IMR-90 (cell line): ENCODE data around the gene AOPEP. TPM values are rescaled to one million over a fixed set of nuclear protein-coding genes. Genes with fewer than 3 reads are reported as not detected.

Source experiments
- ATAC-seq: fragments of 200-7000 bp; cut with Tn5 transposase; 2 replicates; pipeline ENCODE4 v1.9.1; 2020; ENCODE audit warnings: low read depth, mild to moderate bottlenecking, moderate library complexity
- BruUV-seq: library from RNA; stranded (reverse); fragments of 400-500 nt; replicated peaks from 2 replicates; lab custom pipeline; 2021; lab: Mats Ljungman, UMichigan
- CTCF ChIA-PET: fragments of 300-600 bp; formaldehyde crosslinking; extraction: SDS; loops from one replicate; lab custom pipeline; 2021; ENCODE audit warnings: antibody characterized with exemption; lab: Yijun Ruan, JAX
- POLR2A ChIA-PET: fragments of 300-600 bp; sonication (Branson Sonifier 250); formaldehyde crosslinking; loops from one replicate; lab custom pipeline; 2022; ENCODE audit warnings: antibody characterized with exemption; ENCODE audit not compliant: unreplicated experiment; lab: Charles Lee
- DNase-seq: peaks from one replicate; pipeline ENCODE4 v3.0.0; 2013
- H2AFZ ChIP-seq: replicated peaks from 2 replicates; pipeline ENCODE3; 2013; ENCODE audit warnings: low read length, mild to moderate bottlenecking; ENCODE audit not compliant: poor library complexity
- H2AK5ac ChIP-seq: 2 replicates; pipeline ENCODE4 v1.6.1; 2013; ENCODE audit warnings: low read depth, low read length, inconsistent platforms
- H2AK9ac ChIP-seq: replicated peaks from 2 replicates; pipeline ENCODE3; 2013; ENCODE audit warnings: mild to moderate bottlenecking, low read depth, low read length, moderate library complexity; ENCODE audit not compliant: poor library complexity
- H2BK120ac ChIP-seq: 2 replicates; pipeline ENCODE4 v1.6.1; 2013; ENCODE audit warnings: low read depth, low read length, inconsistent platforms
- H2BK15ac ChIP-seq: 3 replicates; pipeline ENCODE4 v1.6.1; 2013; ENCODE audit warnings: low read depth, low read length, inconsistent platforms
- H2BK20ac ChIP-seq: 2 replicates; pipeline ENCODE4 v1.6.1; 2013; ENCODE audit warnings: low read depth, mild to moderate bottlenecking, inconsistent platforms, low read length, moderate library complexity
- H2BK5ac ChIP-seq: 2 replicates; pipeline ENCODE4 v1.6.1; 2013; ENCODE audit warnings: mild to moderate bottlenecking, low read depth, low read length, inconsistent platforms; ENCODE audit not compliant: poor library complexity, severe bottlenecking
- H3K14ac ChIP-seq: replicated peaks from 2 replicates; pipeline ENCODE4 v1.6.1; 2013; ENCODE audit warnings: low read depth, low read length, inconsistent platforms
- H3K18ac ChIP-seq: 2 replicates; pipeline ENCODE4 v1.6.1; 2013; ENCODE audit warnings: low read depth, low read length, control low read depth
- H3K23ac ChIP-seq: 2 replicates; pipeline ENCODE4 v1.6.1; 2013; ENCODE audit warnings: low read depth, low read length, inconsistent platforms
- H3K27ac ChIP-seq: 2 replicates; pipeline ENCODE4 v1.5.1; 2013; ENCODE audit warnings: mild to moderate bottlenecking, control low read depth, low read length; ENCODE audit not compliant: insufficient read depth
- H3K27me3 ChIP-seq: 2 replicates; pipeline ENCODE4 v1.6.1; 2013; ENCODE audit warnings: low read length; ENCODE audit not compliant: control insufficient read depth, insufficient read depth
- H3K36me3 ChIP-seq: 2 replicates; pipeline ENCODE4 v1.6.1; 2013; ENCODE audit warnings: low read length, mixed read lengths; ENCODE audit not compliant: control insufficient read depth, insufficient read depth
- H3K4ac ChIP-seq: 2 replicates; pipeline ENCODE4 v1.6.1; 2013; ENCODE audit warnings: low read depth, low read length, inconsistent platforms
- H3K4me1 ChIP-seq: 2 replicates; pipeline ENCODE4 v1.6.1; 2013; ENCODE audit warnings: low read length, mixed read lengths; ENCODE audit not compliant: control insufficient read depth, insufficient read depth
- H3K4me2 ChIP-seq: 2 replicates; pipeline ENCODE4 v1.6.1; 2013; ENCODE audit warnings: low read depth, mild to moderate bottlenecking, control low read depth, low read length, moderate library complexity
- H3K4me3 ChIP-seq: 2 replicates; pipeline ENCODE4 v1.5.1; 2013; ENCODE audit warnings: low read depth, mild to moderate bottlenecking, control low read depth, low read length, moderate library complexity; ENCODE audit not compliant: insufficient read depth
- H3K56ac ChIP-seq: 2 replicates; pipeline ENCODE4 v1.6.1; 2013; ENCODE audit warnings: low read length, inconsistent platforms; ENCODE audit not compliant: insufficient read depth; ENCODE audit errors: extremely low read depth
- H3K79me1 ChIP-seq, 2 experiments: 2 replicates each; pipeline ENCODE4 v1.6.1; 2013; ENCODE audit warnings: low read length in 2 of 2, inconsistent platforms in 1 of 2, low read depth in 1 of 2
- H3K9ac ChIP-seq: 2 replicates; pipeline ENCODE4 v1.6.1; 2013; ENCODE audit warnings: low read depth, low read length, control low read depth
- H3K9me1 ChIP-seq: 2 replicates; pipeline ENCODE4 v1.6.1; 2013; ENCODE audit warnings: low read length, inconsistent platforms; ENCODE audit not compliant: insufficient read depth
- H3K9me3 ChIP-seq: 2 replicates; pipeline ENCODE4 v1.6.1; 2013; ENCODE audit warnings: low read length; ENCODE audit not compliant: control insufficient read depth, insufficient read depth
- H4K20me1 ChIP-seq: 2 replicates; pipeline ENCODE4 v1.6.1; 2013; ENCODE audit warnings: low read length, inconsistent platforms; ENCODE audit not compliant: insufficient read depth
- H4K5ac ChIP-seq: 2 replicates; pipeline ENCODE4 v1.6.1; 2013; ENCODE audit warnings: mild to moderate bottlenecking, low read depth, low read length, control low read depth
- H4K8ac ChIP-seq, 2 experiments: 2 replicates each; pipeline ENCODE4 v1.6.1; 2013; ENCODE audit warnings: low read depth in 2 of 2, low read length in 2 of 2, control low read depth in 1 of 2, inconsistent platforms in 1 of 2
- H4K91ac ChIP-seq: 2 replicates; pipeline ENCODE4 v1.6.1; 2013; ENCODE audit warnings: low read depth, low read length, inconsistent platforms; ENCODE audit not compliant: insufficient read depth
- CEBPB ChIP-seq: IDR thresholded peaks from 2 replicates; pipeline ENCODE4 v1.6.1; 2012; ENCODE audit warnings: low read depth, low read length, improper control_type of control experiment
- CHD1 ChIP-seq: IDR thresholded peaks from 2 replicates; pipeline ENCODE4 v1.6.1; 2012; ENCODE audit warnings: low read depth, low read length, improper control_type of control experiment
- CTCF ChIP-seq: conservative IDR thresholded peaks from 2 replicates; pipeline ENCODE4 v1.5.1; 2012; ENCODE audit warnings: mild to moderate bottlenecking, low read depth, low read length, improper control_type of control experiment
- MAFK ChIP-seq: IDR thresholded peaks from 2 replicates; pipeline ENCODE4 v1.6.1; 2012; ENCODE audit warnings: low read depth, low read length, improper control_type of control experiment
- MAZ ChIP-seq: IDR thresholded peaks from 2 replicates; pipeline ENCODE4 v1.6.1; 2012; ENCODE audit warnings: low read depth, mild to moderate bottlenecking, low read length, improper control_type of control experiment, moderate library complexity, borderline replicate concordance
- MXI1 ChIP-seq: IDR thresholded peaks from 2 replicates; pipeline ENCODE4 v1.6.1; 2012; ENCODE audit warnings: low read depth, mild to moderate bottlenecking, low read length, moderate library complexity, borderline replicate concordance
- NFE2L2 ChIP-seq: fragments of 150-350 bp; IDR thresholded peaks from 2 replicates; pipeline ENCODE4 v1.6.1; 2016; ENCODE audit warnings: low read depth, mild to moderate bottlenecking, low read length
- RAD21 ChIP-seq: IDR thresholded peaks from 2 replicates; pipeline ENCODE4 v1.6.1; 2012; ENCODE audit warnings: low read length, improper control_type of control experiment
- RCOR1 ChIP-seq: IDR thresholded peaks from 2 replicates; pipeline ENCODE4 v1.6.1; 2012; ENCODE audit warnings: mild to moderate bottlenecking, low read length, improper control_type of control experiment; ENCODE audit not compliant: insufficient replicate concordance
- RFX5 ChIP-seq: IDR thresholded peaks from 2 replicates; pipeline ENCODE4 v1.8.0; 2012; ENCODE audit warnings: low read depth, mild to moderate bottlenecking, low read length, moderate library complexity
- SMC3 ChIP-seq: fragments of 150-350 bp; IDR thresholded peaks from 2 replicates; pipeline ENCODE4 v1.6.1; 2016; ENCODE audit warnings: low read depth, mild to moderate bottlenecking, antibody characterized with exemption, low read length, moderate library complexity
- USF2 ChIP-seq: fragments of 150-350 bp; IDR thresholded peaks from 2 replicates; pipeline ENCODE4 v1.6.1; 2017; ENCODE audit warnings: mild to moderate bottlenecking, antibody characterized with exemption, low read length, low read depth
- WGBS, 2 experiments: methylation state at CpG; one replicate each; pipeline versions ENCODE4 v1.1.5 to v1.1.7; 2013; ENCODE audit warnings: missing lambda C conversion rate in 2 of 2; ENCODE audit not compliant: insufficient read length in 1 of 2; ENCODE audit errors: extremely low coverage in 2 of 2; 5-methylcytosine and 5-hydroxymethylcytosine counted together
- dilution Hi-C: fragments of 300-500 bp; cut with HindIII; formaldehyde crosslinking; loops from one replicate; pipeline ENCODE4 v1.14.3; 2018; ENCODE audit warnings: low sequenced_read_pairs; ENCODE audit not compliant: unreplicated experiment
- in situ Hi-C: fragments of 300-500 bp; cut with MboI; formaldehyde crosslinking; loops from 3 replicates; pipeline ENCODE4 v1.14.3; 2019; ENCODE audit warnings: low sequenced_read_pairs, inconsistent platforms, mixed read lengths
- intact Hi-C: fragments of 100-400 bp; cut with micrococcal nuclease; formaldehyde crosslinking; loops from 2 replicates; pipeline ENCODE4 v1.10.0; 2022
- polyA plus RNA-seq, 3 experiments: library from polyadenylated mRNA; depleted of rRNA; stranded (reverse); fragments of >200 nt; gene quantifications; 2 replicates each; pipeline ENCODE4 v1.2.3, GENCODE V29; 2012; ENCODE audit warnings: low replicate concordance in 1 of 3
- total RNA-seq: library from RNA; depleted of rRNA; stranded (reverse); fragments of >200 nt; gene quantifications from 2 replicates; pipeline ENCODE4 v1.2.3, GENCODE V29; 2012

AOPEP gene
- total and polyA plus RNA-seq, 2 of the 4 experiments (the other 2 are of a cell fraction), result 34.9 to 38.7 TPM

- H2AK5ac ChIP-seq, result peak overlapping the region; percentile 43; the same call in 1 of the 2 replicates
- H3K4ac ChIP-seq, result peak overlapping the region; percentile 83
- ChIA-PET CTCF (interaction anchor here (1.2 kb wide), 1 partner anchor 323 kb away, joined by 3 read pairs; no protein-coding TSS in a partner anchor), POLR2A (interaction anchor here (0.6 to 0.7 kb wide), 2 partner anchors 66 to 1212 kb away, joined by 3 read pairs; no protein-coding TSS in a partner anchor)
- H3K4me2 ChIP-seq, result peak overlapping the region; percentile 55
- H4K91ac ChIP-seq, result peak overlapping the region; percentile 87
- H2BK15ac ChIP-seq, result peak overlapping the region; percentile 79; the same call in 2 of the 3 replicates
- peaks cover 5% of the 10 kb centered on the region; the same call in 1 of the 2 replicates for H3K9me1 ChIP-seq
- H3K23ac ChIP-seq, result peak overlapping the region; percentile 64
- peak; percentile 53 for DNase-seq
- no peaks in the 10 kb centered on the region for H3K9me3 ChIP-seq
- H3K56ac ChIP-seq, result peak overlapping the region; percentile 95
- ATAC-seq, result peak; percentile 62
- peak overlapping the region; percentile 99 for H3K27ac ChIP-seq
- intact Hi-C loops, result loop anchor here (1.0 kb wide), 1 partner anchor 82 kb away; no protein-coding TSS in a partner anchor
- H2AFZ ChIP-seq, result peak overlapping the region; percentile 92
- peaks cover 9% of the 10 kb centered on the region for H3K36me3 ChIP-seq
- H3K9ac ChIP-seq, result peak overlapping the region; percentile 99
- H2BK120ac ChIP-seq, result peak overlapping the region; percentile 66
- H3K4me3 ChIP-seq, result peak overlapping the region; percentile 92
- peak overlapping the region; percentile 97 for H2BK5ac ChIP-seq
- dilution Hi-C loops, result no loop called here
- no CpG with 5 or more reads among the region's 19 CpGs for WGBS, 2 experiments
- H3K79me1 ChIP-seq, result peaks cover 5 to 32% of the 10 kb centered on the region in 2 experiments; a peak in 2 of 4 replicates
- H3K14ac ChIP-seq, result peak overlapping the region; percentile 41
- H2BK20ac ChIP-seq, result peak overlapping the region; percentile 43; the same call in 1 of the 2 replicates
- peak overlapping the region; percentile 88 for H4K5ac ChIP-seq
- no peaks in the 10 kb centered on the region for H4K20me1 ChIP-seq
- H3K18ac ChIP-seq, result peak overlapping the region; percentile 69
- H4K8ac ChIP-seq, result peak overlapping the region; percentile 38 to 83
- H3K4me1 ChIP-seq, result 0 out of 2 replicates have a peak, but pooled peaks cover 3% of the 10 kb centered on the region
- H3K27me3 ChIP-seq, result no peaks in the 10 kb centered on the region
- BruUV-seq, result no TSS peak
- peak overlapping the region; percentile 94 for H2AK9ac ChIP-seq
- in situ Hi-C loops, result loop anchor here (10.0 kb wide), 1 partner anchor 319 kb away; no protein-coding TSS in a partner anchor
- TF ChIP-seq NFE2L2 (no peak), RFX5 (peak; percentile 88), CEBPB (no peak), RAD21 (peak; percentile 42), RCOR1 (no peak), SMC3 (0 out of 2 replicates have a peak, but pooled peaks have one; percentile 11), MAFK (no peak), MXI1 (no peak), USF2 (no peak), CTCF (peak; percentile 7; the same call in 1 of the 2 replicates), MAZ (0 out of 2 replicates have a peak, but pooled peaks have one; percentile 16), CHD1 (no peak)
Observed at GRCh38 chr9:95003689-95004410, 277.4 kb downstream of the AOPEP start.
